Skeletal muscle tissue (tissue), 4 donors: ENCODE data around the gene INPP5A. TPM values are rescaled to one million over a fixed set of nuclear protein-coding genes. Genes with fewer than 3 reads are reported as not detected.

ENCODE experiments used
- H3K27ac ChIP-seq: one replicate; pipeline ENCODE4 v1.7.0; 2013; ENCODE audit warnings: mild to moderate bottlenecking, low read depth, low read length, inconsistent platforms
- H3K27me3 ChIP-seq, 3 donors: one replicate each; pipeline ENCODE4 v1.7.0; 2013; ENCODE audit warnings: low read length in 3 of 3; ENCODE audit not compliant: control insufficient read depth in 3 of 3, insufficient read depth in 3 of 3
- H3K36me3 ChIP-seq, 3 donors: one replicate each; pipeline ENCODE4 v1.7.0; 2013; ENCODE audit warnings: low read length in 3 of 3; ENCODE audit not compliant: control insufficient read depth in 3 of 3, insufficient read depth in 3 of 3
- H3K4me1 ChIP-seq, 3 donors: one replicate each; pipeline ENCODE4 v1.7.0; 2013; ENCODE audit warnings: low read length in 3 of 3, mild to moderate bottlenecking in 3 of 3; ENCODE audit not compliant: control insufficient read depth in 3 of 3, insufficient read depth in 3 of 3
- H3K4me3 ChIP-seq, 3 donors: one replicate each; pipeline ENCODE4 v1.7.0; 2013; ENCODE audit warnings: low read length in 3 of 3
- H3K9ac ChIP-seq, 3 donors: one replicate each; pipeline ENCODE4 v1.7.0; 2013; ENCODE audit warnings: low read length in 3 of 3, mild to moderate bottlenecking in 3 of 3, moderate library complexity in 2 of 3, low read depth in 1 of 3
- H3K9me3 ChIP-seq, 3 donors: one replicate each; pipeline ENCODE4 v1.7.0; 2013; ENCODE audit warnings: low read length in 3 of 3; ENCODE audit not compliant: control insufficient read depth in 3 of 3
- total RNA-seq: library from RNA; depleted of rRNA; stranded (reverse); fragments of >200 nt; gene quantifications from one replicate; pipeline ENCODE4 v1.2.3, GENCODE V29; 2014
- donor health status: Osteomylitis.

The INPP5A gene
- total RNA-seq, 1 donor from 2014 or later, result 50.6 TPM

DNA sequence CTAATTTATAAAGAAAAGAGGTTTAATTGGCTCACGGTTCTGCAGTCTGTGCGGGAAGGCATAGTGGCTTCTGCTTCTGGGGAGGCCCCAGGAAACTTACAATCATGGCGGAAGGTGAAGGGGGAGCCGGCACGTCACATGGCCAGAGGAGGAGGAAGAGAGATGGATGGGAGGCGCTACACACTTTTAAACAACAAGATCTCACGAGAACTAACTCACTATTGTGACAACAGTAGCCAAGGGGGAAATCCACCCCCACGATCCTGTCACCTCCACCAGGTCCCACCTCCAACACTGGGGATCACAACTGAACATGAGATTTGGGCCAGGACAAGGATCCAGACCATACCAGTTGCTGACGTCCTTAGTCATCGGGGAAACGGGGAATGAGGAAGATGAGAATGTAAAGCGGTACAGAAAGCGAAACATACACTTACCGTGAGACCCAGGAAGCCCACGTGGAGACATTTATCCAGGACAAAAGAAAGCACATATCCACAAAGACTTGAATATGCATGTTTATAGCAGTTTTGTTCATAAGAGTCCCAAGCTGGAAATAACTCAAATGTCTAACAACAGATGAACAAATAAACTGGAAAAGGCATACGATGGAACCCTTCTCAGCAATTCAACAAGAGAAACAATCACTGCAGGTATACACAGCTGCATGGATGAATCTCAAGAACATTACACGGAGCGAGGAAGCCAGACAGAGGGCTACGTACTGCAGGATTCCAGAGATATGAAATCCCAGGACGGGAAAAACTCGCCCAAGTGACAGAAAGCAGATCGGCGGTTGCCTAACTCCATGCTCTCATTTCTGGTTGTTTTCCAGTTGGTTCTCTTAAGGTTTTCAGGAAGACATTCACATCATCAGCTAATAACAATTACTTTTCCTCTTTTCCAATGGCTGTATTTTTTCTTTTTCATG lies 26.2 kb upstream of the INPP5A start:
- Histone ChIP-seq H3K4me1 (peaks cover 41 to 45% (median 45%) of the 10 kb centered on the region in 3 donors), H3K27me3 (no peaks in the 10 kb centered on the region), H3K9me3 (no peaks in the 10 kb centered on the region), H3K9ac (no peak overlapping the region), H3K4me3 (no peak overlapping the region), H3K27ac (no peak overlapping the region), H3K36me3 (no peaks in the 10 kb centered on the region)

- Histone ChIP-seq H3K4me1 (peaks cover 42 to 45% (median 45%) of the 10 kb centered on the region in 3 donors), H3K9ac (no peak overlapping the region), H3K36me3 (no peaks in the 10 kb centered on the region), H3K9me3 (no peaks in the 10 kb centered on the region), H3K4me3 (no peak overlapping the region), H3K27ac (no peak overlapping the region), H3K27me3 (no peaks in the 10 kb centered on the region)
These were observed 25.5 kb upstream of the INPP5A start for GRCh38 chr10:132512052-132512442.

DNA sequence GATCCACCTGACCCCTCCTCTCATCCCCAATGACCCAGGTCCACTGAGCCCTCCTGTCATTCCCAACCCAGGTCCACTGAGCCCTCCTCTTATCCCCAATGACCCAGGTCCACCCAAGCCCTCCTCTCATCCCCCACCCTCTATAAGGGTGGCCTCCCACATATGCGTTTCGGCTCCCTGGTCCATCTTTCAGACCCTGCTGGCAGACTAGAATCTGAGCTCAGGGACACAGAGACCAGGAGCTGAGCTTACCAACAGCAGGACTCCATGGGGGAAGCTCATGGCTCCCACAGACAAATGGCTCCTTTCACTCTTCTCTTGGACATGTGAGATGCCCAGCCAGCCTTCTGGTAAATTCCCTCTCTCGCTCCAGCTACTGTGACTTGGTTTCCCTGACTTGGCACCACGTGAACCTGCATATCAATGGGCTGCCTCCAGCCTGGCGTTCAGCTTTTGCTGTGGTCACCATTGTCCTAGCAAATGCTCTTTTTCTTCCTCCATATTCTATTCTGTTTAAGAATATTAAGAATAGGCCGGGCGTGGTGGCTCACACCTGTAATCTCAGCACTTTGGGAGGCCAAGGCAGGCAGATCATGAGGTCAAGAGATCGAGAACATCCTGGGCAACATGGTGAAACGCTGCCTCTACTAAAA lies 24.8 kb upstream of the INPP5A start:
- Histone ChIP-seq H3K36me3 (no peaks in the 10 kb centered on the region), H3K4me1 (peaks cover 39 to 44% (median 44%) of the 10 kb centered on the region in 3 donors), H3K27me3 (no peaks in the 10 kb centered on the region), H3K9me3 (no peaks in the 10 kb centered on the region), H3K4me3 (no peak overlapping the region), H3K9ac (no peak overlapping the region), H3K27ac (no peak overlapping the region)

DNA sequence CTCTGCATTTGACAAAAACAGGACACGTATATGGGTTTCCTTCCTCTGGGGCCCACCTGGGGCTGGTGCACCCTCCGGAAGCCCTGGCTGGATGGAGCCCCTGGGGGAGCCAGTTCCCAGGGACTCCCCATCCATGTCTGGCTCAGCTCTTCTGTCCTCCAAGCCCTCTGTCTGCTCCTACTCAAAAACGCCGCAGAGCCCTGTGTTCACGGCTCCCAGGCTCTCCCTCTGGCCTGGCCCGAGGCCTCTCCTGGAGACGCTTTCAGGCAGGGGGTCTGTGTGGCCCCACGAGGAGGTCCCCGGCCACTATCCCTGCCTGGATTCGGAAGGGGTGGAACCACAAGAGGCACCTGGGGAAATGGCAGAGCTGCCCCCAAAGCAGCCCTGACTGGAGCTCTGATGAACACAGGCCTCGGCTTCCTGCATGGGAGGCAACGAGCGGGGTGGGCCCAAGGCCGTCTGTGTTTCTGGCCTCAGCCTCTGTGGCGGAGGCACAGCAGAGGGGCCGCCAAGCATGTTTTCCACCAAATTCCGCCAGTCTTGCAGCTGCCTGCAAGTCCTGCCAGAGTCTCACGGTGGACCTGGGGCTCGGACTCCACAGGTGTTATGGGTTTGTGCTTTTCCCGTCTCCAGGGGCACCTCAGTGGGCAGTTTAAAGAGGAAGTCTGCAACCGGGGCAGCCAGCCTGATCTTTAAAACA lies 22.6 kb upstream of the INPP5A start:
- peaks cover 49 to 52% (median 52%) of the 10 kb centered on the region in 3 donors for H3K4me1 ChIP-seq
- no peak overlapping the region for H3K4me3 ChIP-seq
- no peaks in the 10 kb centered on the region for H3K9me3 ChIP-seq
- no peak overlapping the region for H3K27ac ChIP-seq
- no peaks in the 10 kb centered on the region for H3K36me3 ChIP-seq
- peak overlapping the region in 1 of 3 donors; percentile 40 for H3K9ac ChIP-seq
- H3K27me3 ChIP-seq, result no peaks in the 10 kb centered on the region

DNA sequence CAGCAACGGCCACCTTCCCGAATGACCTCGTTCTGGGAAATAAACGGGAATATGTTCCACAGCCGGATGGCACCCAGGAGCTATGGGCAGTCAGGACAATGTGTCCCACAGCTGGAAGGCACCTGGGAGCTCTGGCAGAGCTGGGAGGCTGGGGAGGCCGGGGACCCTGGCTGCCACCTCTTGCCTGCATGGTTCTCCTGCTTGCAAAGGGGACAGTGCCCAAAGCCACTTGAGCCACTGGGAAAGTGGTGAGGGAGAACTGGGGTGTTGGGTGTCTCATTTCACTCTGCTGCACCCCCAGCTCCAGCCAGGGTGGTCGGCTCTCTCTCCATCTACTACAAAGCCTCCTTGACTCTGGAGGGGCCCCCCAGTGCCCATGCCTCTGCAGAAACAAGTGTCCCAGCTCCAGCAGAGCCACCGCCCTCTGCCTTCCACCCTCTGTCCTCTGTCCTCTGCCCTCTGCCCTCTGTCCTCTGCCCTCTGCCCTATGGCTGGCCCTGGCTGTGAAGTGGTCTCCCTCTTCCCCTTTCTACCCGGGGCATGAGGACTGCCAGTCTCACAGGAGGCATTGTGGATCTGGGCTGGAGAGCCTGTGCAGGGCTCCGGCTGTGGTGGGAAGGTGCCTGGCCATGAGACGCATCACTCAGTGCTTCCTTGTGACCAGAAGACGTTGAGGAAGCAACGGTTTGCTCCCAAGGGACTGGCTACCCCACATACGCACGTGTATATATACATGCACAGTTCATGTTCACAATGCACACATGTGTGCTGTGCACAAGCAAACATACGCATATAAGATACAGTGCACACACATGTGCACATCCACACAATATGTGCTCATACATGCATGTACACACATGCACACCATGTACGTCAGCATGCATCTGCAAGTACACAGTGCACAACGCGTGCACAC lies 21.5 kb upstream of the INPP5A start:
- Histone ChIP-seq H3K4me1 (peaks cover 58 to 63% (median 63%) of the 10 kb centered on the region in 3 donors), H3K27me3 (no peaks in the 10 kb centered on the region), H3K9ac (peak overlapping the region in 2 of 3 donors; percentile 64 to 88), H3K4me3 (peak overlapping the region in 2 of 3 donors; percentile 66 to 70), H3K9me3 (no peaks in the 10 kb centered on the region), H3K27ac (peak overlapping the region; percentile 98), H3K36me3 (no peaks in the 10 kb centered on the region)

DNA sequence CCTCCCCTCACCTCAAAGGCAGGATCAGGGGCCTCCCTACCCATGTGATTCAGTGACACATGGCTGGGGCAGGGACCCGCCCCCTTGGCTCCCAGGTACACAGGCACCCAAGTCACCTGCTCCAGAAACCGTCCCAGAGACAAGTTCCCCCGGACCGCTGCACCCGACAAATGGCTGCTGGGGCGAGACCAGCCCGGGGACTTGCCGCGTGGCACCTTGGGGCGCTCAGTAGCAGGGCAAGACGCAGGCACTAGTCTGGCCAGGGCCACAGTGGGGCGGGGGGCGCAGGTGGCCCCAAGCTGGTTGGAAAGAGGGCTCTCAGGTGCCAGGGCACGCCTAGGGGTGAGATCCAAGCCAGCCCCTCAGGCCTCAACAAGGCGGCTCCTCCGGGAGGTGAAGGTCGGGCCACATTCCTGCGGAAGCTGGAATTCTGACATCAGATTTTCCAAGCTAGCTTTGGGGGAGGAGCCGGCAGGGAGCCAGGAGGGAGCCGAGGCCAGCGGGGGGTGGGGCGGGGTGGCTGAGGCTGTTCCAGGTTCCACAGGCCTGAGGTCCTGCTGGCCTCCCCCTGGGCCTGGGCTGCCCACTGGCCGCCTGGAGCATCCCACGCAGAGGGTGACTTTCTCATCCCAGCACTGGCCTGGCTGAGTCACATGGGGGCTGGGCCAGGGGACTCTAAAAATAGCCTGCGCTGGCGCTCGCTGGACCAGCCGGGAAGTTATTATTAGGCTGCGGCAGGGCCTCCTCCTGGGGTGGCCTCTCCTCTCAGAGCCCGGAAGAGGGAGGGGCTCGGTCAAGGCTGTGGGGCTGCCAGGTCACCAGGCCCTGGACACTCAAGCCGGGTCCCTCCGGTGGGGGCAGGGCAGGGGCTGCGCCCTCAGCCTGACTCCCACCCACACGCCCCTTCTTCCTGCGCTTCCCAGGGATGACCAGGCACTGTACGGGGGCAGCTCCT lies 20.5 kb upstream of the INPP5A start:
- H3K36me3 ChIP-seq, result no peaks in the 10 kb centered on the region
- peak overlapping the region; percentile 56 to 70 (median 66) for H3K4me3 ChIP-seq
- H3K27ac ChIP-seq, result peak overlapping the region; percentile 98
- peaks cover 58 to 68% (median 67%) of the 10 kb centered on the region in 3 donors for H3K4me1 ChIP-seq
- H3K27me3 ChIP-seq, result no peaks in the 10 kb centered on the region
- peak overlapping the region; percentile 81 to 88 (median 81) for H3K9ac ChIP-seq
- H3K9me3 ChIP-seq, result no peaks in the 10 kb centered on the region

- Histone ChIP-seq H3K9ac (peak overlapping the region; percentile 73 to 88 (median 81)), H3K27ac (peak overlapping the region; percentile 98), H3K4me1 (peaks cover 58 to 70% (median 68%) of the 10 kb centered on the region in 3 donors)
These were observed 19.6 kb upstream of the INPP5A start for GRCh38 chr10:132517951-132518521.

GRCh38 chr10:132518572-132519381 lies 18.8 kb upstream of the INPP5A start:
- peak overlapping the region; percentile 41 to 67 (median 54) for H3K4me3 ChIP-seq
- peak overlapping the region; percentile 98 for H3K27ac ChIP-seq

More at GRCh38 chr10:132517951-132518521, 19.6 kb upstream of the INPP5A start:
- Histone ChIP-seq H3K36me3 (no peaks in the 10 kb centered on the region), H3K9me3 (no peaks in the 10 kb centered on the region), H3K4me3 (peak overlapping the region; percentile 20 to 67 (median 54)), H3K27me3 (no peaks in the 10 kb centered on the region)

More at GRCh38 chr10:132518572-132519381, 18.8 kb upstream of the INPP5A start:
- no peaks in the 10 kb centered on the region for H3K27me3 ChIP-seq
- H3K9ac ChIP-seq, result peak overlapping the region; percentile 57 to 88 (median 73)
- peaks cover 58 to 70% (median 68%) of the 10 kb centered on the region in 3 donors for H3K4me1 ChIP-seq
- H3K36me3 ChIP-seq, result no peaks in the 10 kb centered on the region
- H3K9me3 ChIP-seq, result no peaks in the 10 kb centered on the region
